Measurements from ENCODE around the gene ULK4. TPM values are rescaled to one million over a fixed set of nuclear protein-coding genes. Genes with fewer than 3 reads are reported as not detected.

ULK4 gene
- total and polyA plus RNA-seq, 2 of the 8 experiments (the other 6 are each of a cell fraction or from before 2014, with no cell fraction given) = 3.0 to 10.8 TPM

DNA sequence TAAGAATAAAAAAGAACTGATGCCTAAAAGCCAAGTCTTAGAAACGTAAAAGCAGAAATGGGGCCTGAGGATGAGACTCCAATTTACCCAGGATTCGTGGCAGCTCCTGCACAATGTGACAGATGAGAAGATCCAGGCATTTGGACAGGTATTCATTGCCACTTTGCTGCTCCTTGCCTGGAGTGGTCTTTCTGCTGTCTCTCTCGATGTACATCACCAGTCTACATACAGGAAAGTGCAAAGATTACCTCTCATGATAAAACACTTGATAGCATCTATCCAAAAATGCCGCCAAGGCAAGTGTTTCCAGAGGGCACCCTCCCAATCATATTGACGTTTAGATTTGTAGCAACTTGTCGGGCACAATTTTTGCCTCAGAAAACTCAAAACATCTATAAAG is 244.3 kb downstream of the ULK4 start (continued):
- TF ChIP-seq, protein P1, sequence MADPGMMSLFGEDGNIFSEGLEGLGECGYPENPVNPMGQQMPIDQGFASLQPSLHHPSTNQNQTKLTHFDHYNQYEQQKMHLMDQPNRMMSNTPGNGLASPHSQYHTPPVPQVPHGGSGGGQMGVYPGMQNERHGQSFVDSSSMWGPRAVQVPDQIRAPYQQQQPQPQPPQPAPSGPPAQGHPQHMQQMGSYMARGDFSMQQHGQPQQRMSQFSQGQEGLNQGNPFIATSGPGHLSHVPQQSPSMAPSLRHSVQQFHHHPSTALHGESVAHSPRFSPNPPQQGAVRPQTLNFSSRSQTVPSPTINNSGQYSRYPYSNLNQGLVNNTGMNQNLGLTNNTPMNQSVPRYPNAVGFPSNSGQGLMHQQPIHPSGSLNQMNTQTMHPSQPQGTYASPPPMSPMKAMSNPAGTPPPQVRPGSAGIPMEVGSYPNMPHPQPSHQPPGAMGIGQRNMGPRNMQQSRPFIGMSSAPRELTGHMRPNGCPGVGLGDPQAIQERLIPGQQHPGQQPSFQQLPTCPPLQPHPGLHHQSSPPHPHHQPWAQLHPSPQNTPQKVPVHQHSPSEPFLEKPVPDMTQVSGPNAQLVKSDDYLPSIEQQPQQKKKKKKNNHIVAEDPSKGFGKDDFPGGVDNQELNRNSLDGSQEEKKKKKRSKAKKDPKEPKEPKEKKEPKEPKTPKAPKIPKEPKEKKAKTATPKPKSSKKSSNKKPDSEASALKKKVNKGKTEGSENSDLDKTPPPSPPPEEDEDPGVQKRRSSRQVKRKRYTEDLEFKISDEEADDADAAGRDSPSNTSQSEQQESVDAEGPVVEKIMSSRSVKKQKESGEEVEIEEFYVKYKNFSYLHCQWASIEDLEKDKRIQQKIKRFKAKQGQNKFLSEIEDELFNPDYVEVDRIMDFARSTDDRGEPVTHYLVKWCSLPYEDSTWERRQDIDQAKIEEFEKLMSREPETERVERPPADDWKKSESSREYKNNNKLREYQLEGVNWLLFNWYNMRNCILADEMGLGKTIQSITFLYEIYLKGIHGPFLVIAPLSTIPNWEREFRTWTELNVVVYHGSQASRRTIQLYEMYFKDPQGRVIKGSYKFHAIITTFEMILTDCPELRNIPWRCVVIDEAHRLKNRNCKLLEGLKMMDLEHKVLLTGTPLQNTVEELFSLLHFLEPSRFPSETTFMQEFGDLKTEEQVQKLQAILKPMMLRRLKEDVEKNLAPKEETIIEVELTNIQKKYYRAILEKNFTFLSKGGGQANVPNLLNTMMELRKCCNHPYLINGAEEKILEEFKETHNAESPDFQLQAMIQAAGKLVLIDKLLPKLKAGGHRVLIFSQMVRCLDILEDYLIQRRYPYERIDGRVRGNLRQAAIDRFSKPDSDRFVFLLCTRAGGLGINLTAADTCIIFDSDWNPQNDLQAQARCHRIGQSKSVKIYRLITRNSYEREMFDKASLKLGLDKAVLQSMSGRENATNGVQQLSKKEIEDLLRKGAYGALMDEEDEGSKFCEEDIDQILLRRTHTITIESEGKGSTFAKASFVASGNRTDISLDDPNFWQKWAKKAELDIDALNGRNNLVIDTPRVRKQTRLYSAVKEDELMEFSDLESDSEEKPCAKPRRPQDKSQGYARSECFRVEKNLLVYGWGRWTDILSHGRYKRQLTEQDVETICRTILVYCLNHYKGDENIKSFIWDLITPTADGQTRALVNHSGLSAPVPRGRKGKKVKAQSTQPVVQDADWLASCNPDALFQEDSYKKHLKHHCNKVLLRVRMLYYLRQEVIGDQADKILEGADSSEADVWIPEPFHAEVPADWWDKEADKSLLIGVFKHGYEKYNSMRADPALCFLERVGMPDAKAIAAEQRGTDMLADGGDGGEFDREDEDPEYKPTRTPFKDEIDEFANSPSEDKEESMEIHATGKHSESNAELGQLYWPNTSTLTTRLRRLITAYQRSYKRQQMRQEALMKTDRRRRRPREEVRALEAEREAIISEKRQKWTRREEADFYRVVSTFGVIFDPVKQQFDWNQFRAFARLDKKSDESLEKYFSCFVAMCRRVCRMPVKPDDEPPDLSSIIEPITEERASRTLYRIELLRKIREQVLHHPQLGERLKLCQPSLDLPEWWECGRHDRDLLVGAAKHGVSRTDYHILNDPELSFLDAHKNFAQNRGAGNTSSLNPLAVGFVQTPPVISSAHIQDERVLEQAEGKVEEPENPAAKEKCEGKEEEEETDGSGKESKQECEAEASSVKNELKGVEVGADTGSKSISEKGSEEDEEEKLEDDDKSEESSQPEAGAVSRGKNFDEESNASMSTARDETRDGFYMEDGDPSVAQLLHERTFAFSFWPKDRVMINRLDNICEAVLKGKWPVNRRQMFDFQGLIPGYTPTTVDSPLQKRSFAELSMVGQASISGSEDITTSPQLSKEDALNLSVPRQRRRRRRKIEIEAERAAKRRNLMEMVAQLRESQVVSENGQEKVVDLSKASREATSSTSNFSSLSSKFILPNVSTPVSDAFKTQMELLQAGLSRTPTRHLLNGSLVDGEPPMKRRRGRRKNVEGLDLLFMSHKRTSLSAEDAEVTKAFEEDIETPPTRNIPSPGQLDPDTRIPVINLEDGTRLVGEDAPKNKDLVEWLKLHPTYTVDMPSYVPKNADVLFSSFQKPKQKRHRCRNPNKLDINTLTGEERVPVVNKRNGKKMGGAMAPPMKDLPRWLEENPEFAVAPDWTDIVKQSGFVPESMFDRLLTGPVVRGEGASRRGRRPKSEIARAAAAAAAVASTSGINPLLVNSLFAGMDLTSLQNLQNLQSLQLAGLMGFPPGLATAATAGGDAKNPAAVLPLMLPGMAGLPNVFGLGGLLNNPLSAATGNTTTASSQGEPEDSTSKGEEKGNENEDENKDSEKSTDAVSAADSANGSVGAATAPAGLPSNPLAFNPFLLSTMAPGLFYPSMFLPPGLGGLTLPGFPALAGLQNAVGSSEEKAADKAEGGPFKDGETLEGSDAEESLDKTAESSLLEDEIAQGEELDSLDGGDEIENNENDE (IDR thresholded peaks at IDR 0.05; ENCODE audit: insufficient replicate concordance, low read length) = no peak

Data from H1 (cell line).